Upper lobe of left lung (tissue), 4 donors: ENCODE data around the gene ABCA7.

Experiments
- EP300 ChIP-seq, 4 donors: sonication (generic); formaldehyde crosslinking; IDR thresholded peaks; one replicate each; pipeline ENCODE4 v1.5.1; 2017; ENCODE audit warnings: antibody characterized with exemption in 4 of 4, control low read depth in 2 of 4
- POLR2A ChIP-seq, 4 donors: fragments of 450-650 bp; IDR thresholded peaks; one replicate each; pipeline ENCODE4 v1.5.1; 2016 to 2017; ENCODE audit warnings: antibody characterized with exemption in 4 of 4, mild to moderate bottlenecking in 2 of 4
- TF ChIP-seq, protein P1 (sequence below), 6 experiments: fragments of 450-650 bp in 4 of 6; fragments of 200-600 bp in 2 of 6; sonication (generic) in 2 of 6; IDR thresholded peaks; one replicate each; pipeline ENCODE4 v1.5.1; 2016 to 2019; ENCODE audit warnings: antibody characterized with exemption in 6 of 6

- no peak for TF ChIP-seq POLR2A (IDR thresholded peaks at IDR 0.05)
- TF ChIP-seq, protein P1, sequence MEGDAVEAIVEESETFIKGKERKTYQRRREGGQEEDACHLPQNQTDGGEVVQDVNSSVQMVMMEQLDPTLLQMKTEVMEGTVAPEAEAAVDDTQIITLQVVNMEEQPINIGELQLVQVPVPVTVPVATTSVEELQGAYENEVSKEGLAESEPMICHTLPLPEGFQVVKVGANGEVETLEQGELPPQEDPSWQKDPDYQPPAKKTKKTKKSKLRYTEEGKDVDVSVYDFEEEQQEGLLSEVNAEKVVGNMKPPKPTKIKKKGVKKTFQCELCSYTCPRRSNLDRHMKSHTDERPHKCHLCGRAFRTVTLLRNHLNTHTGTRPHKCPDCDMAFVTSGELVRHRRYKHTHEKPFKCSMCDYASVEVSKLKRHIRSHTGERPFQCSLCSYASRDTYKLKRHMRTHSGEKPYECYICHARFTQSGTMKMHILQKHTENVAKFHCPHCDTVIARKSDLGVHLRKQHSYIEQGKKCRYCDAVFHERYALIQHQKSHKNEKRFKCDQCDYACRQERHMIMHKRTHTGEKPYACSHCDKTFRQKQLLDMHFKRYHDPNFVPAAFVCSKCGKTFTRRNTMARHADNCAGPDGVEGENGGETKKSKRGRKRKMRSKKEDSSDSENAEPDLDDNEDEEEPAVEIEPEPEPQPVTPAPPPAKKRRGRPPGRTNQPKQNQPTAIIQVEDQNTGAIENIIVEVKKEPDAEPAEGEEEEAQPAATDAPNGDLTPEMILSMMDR (IDR thresholded peaks at IDR 0.05), result no peak
- no peak for TF ChIP-seq EP300 (IDR thresholded peaks at IDR 0.05)
These were observed 46.0 kb upstream of the ABCA7 start for GRCh38 chr19:993831-994393.
